HG03066 (cell line): ENCODE measurements around the gene ATP2C1.

Source experiments
- ATAC-seq: cut with Tn5 transposase; IDR thresholded peaks from one replicate; pipeline ENCODE4 v1.9.1; 2021; ENCODE audit warnings: low read depth; ENCODE audit not compliant: unreplicated experiment

ATP2C1 gene

GRCh38 chr3:130933801-130934345, 40.0 kb downstream of the ATP2C1 start:
- ATAC-seq = no peak

GRCh38 chr3:130934442-130935089, 40.7 kb downstream of the ATP2C1 start:
- ATAC-seq = no peak

- ATAC-seq = no peak
These were observed 42.0 kb downstream of the ATP2C1 start for GRCh38 chr3:130935761-130936492.

GRCh38 chr3:130939753-130940152, 45.9 kb downstream of the ATP2C1 start:
- no peak for ATAC-seq

GRCh38 chr3:130941793-130942192, 47.9 kb downstream of the ATP2C1 start:
- ATAC-seq = no peak

GRCh38 chr3:130946882-130947281, 53.0 kb downstream of the ATP2C1 start:
- no peak for ATAC-seq

- ATAC-seq = no peak
These were observed 54.3 kb downstream of the ATP2C1 start for GRCh38 chr3:130948001-130948773.

- ATAC-seq = no peak
These were observed 55.0 kb downstream of the ATP2C1 start for GRCh38 chr3:130948929-130949328.

GRCh38 chr3:130950124-130950523, 56.2 kb downstream of the ATP2C1 start:
- ATAC-seq = peak; percentile 61

- ATAC-seq = no peak
These were observed 56.8 kb downstream of the ATP2C1 start for GRCh38 chr3:130950641-130951040.

GRCh38 chr3:130955481-130955880, 61.6 kb downstream of the ATP2C1 start:
- ATAC-seq = no peak

- no peak for ATAC-seq
These were observed 62.4 kb downstream of the ATP2C1 start for GRCh38 chr3:130956281-130956680.

GRCh38 chr3:130956721-130957120, 62.8 kb downstream of the ATP2C1 start:
- no peak for ATAC-seq

GRCh38 chr3:130960139-130960795, 66.4 kb downstream of the ATP2C1 start:
- no peak for ATAC-seq

- no peak for ATAC-seq
These were observed 67.6 kb downstream of the ATP2C1 start for GRCh38 chr3:130961458-130961857.

- ATAC-seq = no peak
These were observed 69.6 kb downstream of the ATP2C1 start for GRCh38 chr3:130963444-130963843.

GRCh38 chr3:130963878-130964277, 70.0 kb downstream of the ATP2C1 start:
- ATAC-seq = no peak

GRCh38 chr3:130967281-130967680, 73.4 kb downstream of the ATP2C1 start:
- ATAC-seq = no peak

- no peak for ATAC-seq
These were observed 74.3 kb downstream of the ATP2C1 start for GRCh38 chr3:130968221-130968620.

- ATAC-seq = no peak
These were observed 75.7 kb downstream of the ATP2C1 start for GRCh38 chr3:130969621-130970020.

GRCh38 chr3:130971208-130971607, 77.3 kb downstream of the ATP2C1 start:
- no peak for ATAC-seq
